GM19025 (cell line): ENCODE data around the gene KRT35.

ENCODE experiments used
- ATAC-seq: cut with Tn5 transposase; IDR thresholded peaks from one replicate; pipeline ENCODE4 v1.9.1; 2021; ENCODE audit warnings: mild to moderate bottlenecking, low read depth, moderate library complexity; ENCODE audit not compliant: unreplicated experiment

The KRT35 gene

GRCh38 chr17:41512546-41513167, 31.7 kb upstream of the KRT35 start:
- ATAC-seq: no peak

- ATAC-seq: no peak
These were observed 30.8 kb upstream of the KRT35 start for GRCh38 chr17:41511716-41512115.

- ATAC-seq: no peak
These were observed 30.2 kb upstream of the KRT35 start for GRCh38 chr17:41511116-41511515.

GRCh38 chr17:41510251-41511065, 29.5 kb upstream of the KRT35 start:
- ATAC-seq: no peak

GRCh38 chr17:41507315-41507880, 26.4 kb upstream of the KRT35 start:
- ATAC-seq: no peak

- no peak for ATAC-seq
These were observed 25.1 kb upstream of the KRT35 start for GRCh38 chr17:41505809-41506767.

- no peak for ATAC-seq
These were observed 24.3 kb upstream of the KRT35 start, which contains the start of gene KRT13 for GRCh38 chr17:41505007-41505808. Gene KRT13, minus strand, starts transcription at chr17:41505612. Its CDS starts 62 bp downstream, at chr17:41505550.

- ATAC-seq: no peak
These were observed 23.5 kb upstream of the KRT35 start for GRCh38 chr17:41504246-41504977.

- ATAC-seq: no peak
These were observed 22.3 kb upstream of the KRT35 start for GRCh38 chr17:41503202-41503601.

GRCh38 chr17:41500131-41500911, 19.4 kb upstream of the KRT35 start:
- no peak for ATAC-seq

GRCh38 chr17:41499714-41500113, 18.8 kb upstream of the KRT35 start:
- no peak for ATAC-seq

- no peak for ATAC-seq
These were observed 17.3 kb upstream of the KRT35 start for GRCh38 chr17:41498276-41498675.

- no peak for ATAC-seq
These were observed 16.0 kb upstream of the KRT35 start for GRCh38 chr17:41496803-41497484.

GRCh38 chr17:41494524-41494923, 13.6 kb upstream of the KRT35 start:
- no peak for ATAC-seq

- no peak for ATAC-seq
These were observed 11.8 kb upstream of the KRT35 start for GRCh38 chr17:41492771-41493170.

GRCh38 chr17:41492351-41492750, 11.4 kb upstream of the KRT35 start:
- no peak for ATAC-seq

- ATAC-seq: no peak
These were observed 10.5 kb upstream of the KRT35 start for GRCh38 chr17:41491476-41491875.
